Measurements from ENCODE around the gene SEMA4B.
A peak's percentile ranks its signal among the peaks of the same experiment; 100 is the strongest.
"Not testable (repeated sequence)": the region's sequence is repeated elsewhere in the genome, so short reads cannot be mapped to it uniquely, and the experiment has no call there.

SEMA4B gene

GRCh38 chr15:90160781-90161727, 40.1 kb upstream of the SEMA4B start:
- DNase-seq (ENCODE audit: low spot score): no peak

GRCh38 chr15:90161950-90162361, 39.2 kb upstream of the SEMA4B start:
- TF ChIP-seq CTCF (IDR thresholded peaks at IDR 0.05; ENCODE audit: extremely low read depth, missing control alignments): no peak
- peak; percentile 44 for DNase-seq (ENCODE audit: low spot score)

More at GRCh38 chr15:90160781-90161727, 40.1 kb upstream of the SEMA4B start:
- TF ChIP-seq CTCF (IDR thresholded peaks at IDR 0.05; ENCODE audit: extremely low read depth, missing control alignments): no peak

- TF ChIP-seq CTCF (IDR thresholded peaks at IDR 0.05; ENCODE audit: extremely low read depth, missing control alignments): no peak
- no peak for DNase-seq (ENCODE audit: low spot score)
Observed at GRCh38 chr15:90162956-90163355, 38.2 kb upstream of the SEMA4B start.

GRCh38 chr15:90164239-90164638, 36.9 kb upstream of the SEMA4B start:
- DNase-seq (ENCODE audit: low spot score): not testable (repeated sequence)

- no peak for DNase-seq (ENCODE audit: low spot score)
- no peak for TF ChIP-seq CTCF (IDR thresholded peaks at IDR 0.05; ENCODE audit: extremely low read depth, missing control alignments)
Observed at GRCh38 chr15:90165157-90165556, 36.0 kb upstream of the SEMA4B start.

- peak; percentile 51 for DNase-seq (ENCODE audit: low spot score)
- TF ChIP-seq CTCF (IDR thresholded peaks at IDR 0.05; ENCODE audit: extremely low read depth, missing control alignments): no peak
Observed at GRCh38 chr15:90165659-90166489, 35.3 kb upstream of the SEMA4B start.

GRCh38 chr15:90167121-90167520, 34.0 kb upstream of the SEMA4B start:
- DNase-seq (ENCODE audit: low spot score): no peak
- TF ChIP-seq CTCF (IDR thresholded peaks at IDR 0.05; ENCODE audit: extremely low read depth, missing control alignments): no peak
